ENCODE measurements around the gene SPATA6L.
A peak's percentile ranks its signal among the peaks of the same experiment; 100 is the strongest.

Gene SPATA6L

DNA sequence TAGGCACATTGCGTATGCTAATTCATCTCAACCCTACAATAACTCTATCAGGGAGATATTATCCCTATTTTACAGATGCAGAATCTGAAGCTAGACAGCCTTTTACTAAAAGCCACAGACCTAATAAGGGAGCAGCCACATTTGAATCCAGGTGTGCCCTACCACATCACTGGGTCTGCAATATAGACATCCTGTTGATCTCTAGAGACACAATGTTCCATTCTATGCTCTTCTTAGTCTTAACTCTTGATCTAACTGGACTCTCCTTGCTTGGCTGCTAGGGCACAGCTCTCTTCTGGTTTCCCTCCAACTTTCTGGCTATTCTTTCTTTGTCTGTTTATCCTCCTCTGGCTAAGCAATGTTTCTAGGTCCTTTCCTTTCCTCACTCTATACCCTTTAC, 1.4 kb upstream of the SPATA6L start:
- Histone ChIP-seq H3K9ac (no peak overlapping the region), H3K4me1 (peaks cover 2% of the 10 kb centered on the region), H3K27ac (no peak overlapping the region), H3K4me2 (ENCODE audit: low read length) (no peak overlapping the region), H3K27me3 (ENCODE audit: control insufficient read depth, insufficient read depth, low read length) (no peaks in the 10 kb centered on the region), H3K36me3 (ENCODE audit: control insufficient read depth, insufficient read depth, low read length) (no peaks in the 10 kb centered on the region), H2AFZ (no peak overlapping the region), H3K4me3 (ENCODE audit: low read depth, low read length) (no peak overlapping the region), H3K79me2 (no peaks in the 10 kb centered on the region), H3K9me3 (ENCODE audit: control insufficient read depth, low read length) (no peaks in the 10 kb centered on the region)
- TF ChIP-seq, protein P1, sequence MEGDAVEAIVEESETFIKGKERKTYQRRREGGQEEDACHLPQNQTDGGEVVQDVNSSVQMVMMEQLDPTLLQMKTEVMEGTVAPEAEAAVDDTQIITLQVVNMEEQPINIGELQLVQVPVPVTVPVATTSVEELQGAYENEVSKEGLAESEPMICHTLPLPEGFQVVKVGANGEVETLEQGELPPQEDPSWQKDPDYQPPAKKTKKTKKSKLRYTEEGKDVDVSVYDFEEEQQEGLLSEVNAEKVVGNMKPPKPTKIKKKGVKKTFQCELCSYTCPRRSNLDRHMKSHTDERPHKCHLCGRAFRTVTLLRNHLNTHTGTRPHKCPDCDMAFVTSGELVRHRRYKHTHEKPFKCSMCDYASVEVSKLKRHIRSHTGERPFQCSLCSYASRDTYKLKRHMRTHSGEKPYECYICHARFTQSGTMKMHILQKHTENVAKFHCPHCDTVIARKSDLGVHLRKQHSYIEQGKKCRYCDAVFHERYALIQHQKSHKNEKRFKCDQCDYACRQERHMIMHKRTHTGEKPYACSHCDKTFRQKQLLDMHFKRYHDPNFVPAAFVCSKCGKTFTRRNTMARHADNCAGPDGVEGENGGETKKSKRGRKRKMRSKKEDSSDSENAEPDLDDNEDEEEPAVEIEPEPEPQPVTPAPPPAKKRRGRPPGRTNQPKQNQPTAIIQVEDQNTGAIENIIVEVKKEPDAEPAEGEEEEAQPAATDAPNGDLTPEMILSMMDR (IDR thresholded peaks at IDR 0.05), result no peak

DNA sequence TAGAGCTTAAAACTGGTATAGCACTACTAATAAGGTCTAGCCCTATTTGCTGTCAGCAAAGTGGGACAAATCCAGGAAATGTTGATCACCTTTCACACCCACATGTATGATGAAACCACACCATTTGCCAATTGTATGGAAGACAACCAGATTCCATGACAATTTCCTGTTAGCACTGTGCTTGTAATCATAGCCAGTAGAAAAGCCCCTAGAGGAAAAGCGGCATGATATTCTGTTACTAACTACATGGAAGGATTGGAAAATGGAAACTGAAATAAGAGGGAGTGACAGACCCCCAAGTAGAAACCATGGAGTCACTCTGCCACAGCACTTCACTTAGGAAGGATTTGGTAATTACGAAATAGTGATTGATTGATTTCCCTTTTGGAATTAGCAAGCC, 923 bp downstream of the SPATA6L start:
- Histone ChIP-seq H3K4me3 (ENCODE audit: low read depth, low read length) (no peak overlapping the region), H3K9ac (no peak overlapping the region), H3K27ac (peak overlapping the region; percentile 46), H3K36me3 (ENCODE audit: control insufficient read depth, insufficient read depth, low read length) (no peaks in the 10 kb centered on the region), H2AFZ (no peak overlapping the region), H3K4me2 (ENCODE audit: low read length) (peak overlapping the region; percentile 8), H3K9me3 (ENCODE audit: control insufficient read depth, low read length) (no peaks in the 10 kb centered on the region), H3K4me1 (peaks cover 2% of the 10 kb centered on the region), H3K27me3 (ENCODE audit: control insufficient read depth, insufficient read depth, low read length) (no peaks in the 10 kb centered on the region), H3K79me2 (no peaks in the 10 kb centered on the region)
- TF ChIP-seq, protein P1 (IDR thresholded peaks at IDR 0.05), result no peak

DNA sequence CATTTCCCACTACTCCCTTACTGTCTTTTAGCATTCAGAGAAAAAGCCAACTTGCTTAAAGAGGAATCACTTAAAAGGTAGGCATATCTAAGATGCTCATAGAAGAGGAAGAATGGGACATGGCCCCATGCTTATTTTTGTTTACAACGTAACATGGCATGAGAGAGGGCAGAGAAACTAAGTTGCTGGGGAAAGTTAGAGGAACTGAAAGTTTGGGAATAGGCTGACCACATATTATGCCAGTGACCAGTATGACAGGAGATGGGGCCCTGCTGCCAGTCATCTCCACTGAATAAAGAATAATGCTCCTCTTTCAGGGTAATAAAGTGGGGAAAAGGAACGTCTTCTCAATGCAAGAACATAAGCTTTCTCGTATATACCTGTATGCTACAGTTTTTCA, 2.3 kb downstream of the SPATA6L start:
- H3K27me3 ChIP-seq (ENCODE audit: control insufficient read depth, insufficient read depth, low read length), result no peaks in the 10 kb centered on the region
- H3K4me1 ChIP-seq, result peaks cover 2% of the 10 kb centered on the region
- H2AFZ ChIP-seq, result no peak overlapping the region
- no peaks in the 10 kb centered on the region for H3K36me3 ChIP-seq (ENCODE audit: control insufficient read depth, insufficient read depth, low read length)
- no peaks in the 10 kb centered on the region for H3K9me3 ChIP-seq (ENCODE audit: control insufficient read depth, low read length)
- H3K4me3 ChIP-seq (ENCODE audit: low read depth, low read length), result peak overlapping the region; percentile 17
- no peak overlapping the region for H3K4me2 ChIP-seq (ENCODE audit: low read length)
- H3K9ac ChIP-seq, result no peak overlapping the region
- H3K27ac ChIP-seq, result no peak overlapping the region
- no peaks in the 10 kb centered on the region for H3K79me2 ChIP-seq
- TF ChIP-seq, protein P1 (IDR thresholded peaks at IDR 0.05), result no peak

DNA sequence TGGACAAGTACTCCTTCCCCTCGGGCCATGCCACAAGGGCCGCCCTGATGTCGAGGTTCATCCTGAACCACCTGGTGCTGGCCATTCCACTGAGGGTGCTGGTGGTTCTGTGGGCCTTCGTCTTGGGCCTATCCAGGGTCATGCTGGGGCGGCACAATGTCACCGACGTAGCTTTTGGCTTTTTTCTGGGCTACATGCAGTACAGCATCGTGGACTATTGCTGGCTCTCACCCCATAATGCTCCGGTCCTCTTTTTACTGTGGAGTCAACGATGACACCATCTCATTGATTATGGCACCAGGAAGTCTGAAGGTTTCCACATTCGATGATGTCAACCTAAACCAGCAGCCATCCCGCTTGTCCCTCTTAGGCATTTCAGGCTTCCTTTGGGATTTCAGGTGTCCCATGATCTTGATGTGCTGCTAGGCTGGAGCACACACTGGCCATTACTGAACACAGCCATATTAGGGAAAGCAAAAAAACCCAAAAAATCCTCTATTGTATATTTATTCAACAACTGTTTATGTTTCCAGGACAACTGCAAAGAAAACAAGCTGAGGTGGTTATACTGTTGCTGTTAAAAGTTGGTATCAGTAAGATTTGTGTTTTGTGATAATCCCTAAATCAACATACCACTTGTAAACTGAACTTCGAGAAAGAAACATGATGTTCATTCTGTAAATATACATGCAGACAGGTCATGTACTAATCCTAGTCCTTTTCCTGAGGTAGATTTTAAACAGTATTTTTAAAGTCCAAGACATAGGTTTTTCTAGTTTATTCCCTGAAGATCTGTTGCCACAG, 3.1 kb downstream of the SPATA6L start:
- Histone ChIP-seq H3K4me3 (ENCODE audit: low read depth, low read length) (peak overlapping the region; percentile 77), H2AFZ (peak overlapping the region; percentile 91), H3K27me3 (ENCODE audit: control insufficient read depth, insufficient read depth, low read length) (no peaks in the 10 kb centered on the region), H3K4me2 (ENCODE audit: low read length) (peak overlapping the region; percentile 94), H3K79me2 (no peaks in the 10 kb centered on the region), H3K9me3 (ENCODE audit: control insufficient read depth, low read length) (no peaks in the 10 kb centered on the region), H3K4me1 (peaks cover 2% of the 10 kb centered on the region), H3K36me3 (ENCODE audit: control insufficient read depth, insufficient read depth, low read length) (no peaks in the 10 kb centered on the region), H3K9ac (no peak overlapping the region), H3K27ac (peak overlapping the region; percentile 64)
- TF ChIP-seq, protein P1 (IDR thresholded peaks at IDR 0.05), result no peak

Measured in parathyroid adenoma (tissue), 2 donors.